Measurements from ENCODE around the gene KLHL29. TPM values are rescaled to one million over a fixed set of nuclear protein-coding genes. Genes with fewer than 3 reads are reported as not detected.

KLHL29 gene
- total RNA-seq, 1 experiment from 2014 or later: 2.6 TPM

DNA sequence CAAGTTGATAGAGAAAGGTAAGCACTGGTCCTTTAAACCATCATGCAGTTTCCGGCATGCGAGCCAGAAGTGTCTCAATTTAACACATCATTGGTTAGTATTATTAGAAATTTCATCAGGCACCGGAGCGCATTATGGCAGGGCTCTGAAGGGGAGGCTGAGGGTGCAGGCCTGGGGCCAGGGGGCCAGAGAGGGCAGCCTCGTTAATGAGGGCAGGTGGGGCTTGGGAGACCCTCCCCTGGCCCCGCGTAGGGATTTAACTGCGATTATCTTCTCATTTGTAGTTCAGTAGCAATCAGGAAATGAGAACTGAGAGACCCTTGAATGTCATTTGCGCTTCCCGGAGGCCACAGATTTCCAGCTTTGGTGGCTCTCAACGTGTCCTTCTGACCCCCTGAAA, 246.4 kb downstream of the KLHL29 start:
- no peak for ATAC-seq
- Histone ChIP-seq H4K20me1 (ENCODE audit: low read length) (no peaks in the 10 kb centered on the region), H3K36me3 (ENCODE audit: low read depth, low read length) (no peaks in the 10 kb centered on the region), H3K27me3 (ENCODE audit: low read length) (no peaks in the 10 kb centered on the region), H3K4me1 (ENCODE audit: insufficient read depth, low read length) (no peaks in the 10 kb centered on the region), H3K9ac (ENCODE audit: low read length) (no peak overlapping the region), H3K27ac (ENCODE audit: low read length) (no peak overlapping the region), H3K4me2 (ENCODE audit: low read length) (no peak overlapping the region), H3K4me3 (ENCODE audit: low read length) (no peak overlapping the region), H2AFZ (ENCODE audit: low read length) (no peak overlapping the region), H3K9me2 (replicated peaks; ENCODE audit: low read length) (no peaks in the 10 kb centered on the region), H3F3A (ENCODE audit: low read length, unreplicated experiment) (no peaks in the 10 kb centered on the region), H3K79me2 (ENCODE audit: low read length) (no peaks in the 10 kb centered on the region), H3K9me3 (ENCODE audit: low read length) (no peaks in the 10 kb centered on the region)
- ChIA-PET CTCF (no interaction called here), POLR2A (ENCODE audit: unreplicated experiment) (no interaction called here)
- TF ChIP-seq, protein P1, sequence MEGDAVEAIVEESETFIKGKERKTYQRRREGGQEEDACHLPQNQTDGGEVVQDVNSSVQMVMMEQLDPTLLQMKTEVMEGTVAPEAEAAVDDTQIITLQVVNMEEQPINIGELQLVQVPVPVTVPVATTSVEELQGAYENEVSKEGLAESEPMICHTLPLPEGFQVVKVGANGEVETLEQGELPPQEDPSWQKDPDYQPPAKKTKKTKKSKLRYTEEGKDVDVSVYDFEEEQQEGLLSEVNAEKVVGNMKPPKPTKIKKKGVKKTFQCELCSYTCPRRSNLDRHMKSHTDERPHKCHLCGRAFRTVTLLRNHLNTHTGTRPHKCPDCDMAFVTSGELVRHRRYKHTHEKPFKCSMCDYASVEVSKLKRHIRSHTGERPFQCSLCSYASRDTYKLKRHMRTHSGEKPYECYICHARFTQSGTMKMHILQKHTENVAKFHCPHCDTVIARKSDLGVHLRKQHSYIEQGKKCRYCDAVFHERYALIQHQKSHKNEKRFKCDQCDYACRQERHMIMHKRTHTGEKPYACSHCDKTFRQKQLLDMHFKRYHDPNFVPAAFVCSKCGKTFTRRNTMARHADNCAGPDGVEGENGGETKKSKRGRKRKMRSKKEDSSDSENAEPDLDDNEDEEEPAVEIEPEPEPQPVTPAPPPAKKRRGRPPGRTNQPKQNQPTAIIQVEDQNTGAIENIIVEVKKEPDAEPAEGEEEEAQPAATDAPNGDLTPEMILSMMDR (conservative IDR thresholded peaks at IDR 0.05; ENCODE audit: low read depth, low read length): no peak
- TF ChIP-seq EZH2 (IDR thresholded peaks at IDR 0.05; ENCODE audit: low read length, unreplicated experiment) (no peak), EZH2phosphoT487 (IDR thresholded peaks at IDR 0.05; ENCODE audit: borderline replicate concordance, low read length) (no peak)
- intact Hi-C loops (cut with micrococcal nuclease): no loop called here
- no peak for DNase-seq
- BruUV-seq (replicated peaks): no TSS peak

DNA sequence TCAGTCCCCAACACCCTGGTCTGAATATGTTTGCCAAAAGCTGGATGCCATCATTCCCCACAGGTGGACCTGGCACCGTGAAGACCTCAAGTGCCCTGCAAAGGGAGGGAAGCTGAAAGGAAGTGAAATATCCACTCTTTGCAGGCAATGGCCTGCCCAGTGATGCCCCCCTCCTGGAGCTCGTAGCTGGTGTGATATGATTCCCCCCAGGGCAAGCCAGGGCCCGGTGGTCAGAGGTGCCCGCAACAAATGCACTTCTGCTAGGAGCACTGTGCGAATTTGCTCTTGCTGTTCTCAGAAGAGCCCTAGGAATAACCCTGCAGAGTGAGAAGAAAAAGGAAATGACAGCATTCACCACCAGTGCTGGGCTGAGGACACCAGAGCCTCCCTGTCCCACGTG, 247.4 kb downstream of the KLHL29 start:
- H3K9me3 ChIP-seq (ENCODE audit: low read length): no peaks in the 10 kb centered on the region
- no TSS peak for BruUV-seq (replicated peaks)
- H3K36me3 ChIP-seq (ENCODE audit: low read depth, low read length): no peaks in the 10 kb centered on the region
- no peak for ATAC-seq
- DNase-seq: no peak
- H3K9ac ChIP-seq (ENCODE audit: low read length): no peak overlapping the region
- CTCF ChIA-PET: no interaction called here
- no peak overlapping the region for H3K4me2 ChIP-seq (ENCODE audit: low read length)
- TF ChIP-seq, protein P1 (conservative IDR thresholded peaks at IDR 0.05; ENCODE audit: low read depth, low read length): no peak
- no peak for TF ChIP-seq EZH2phosphoT487 (IDR thresholded peaks at IDR 0.05; ENCODE audit: borderline replicate concordance, low read length)
- no peak for TF ChIP-seq EZH2 (IDR thresholded peaks at IDR 0.05; ENCODE audit: low read length, unreplicated experiment)
- H3K4me3 ChIP-seq (ENCODE audit: low read length): no peak overlapping the region
- no peaks in the 10 kb centered on the region for H4K20me1 ChIP-seq (ENCODE audit: low read length)
- intact Hi-C loops (cut with micrococcal nuclease): no loop called here
- POLR2A ChIA-PET (ENCODE audit: unreplicated experiment): no interaction called here
- no peak overlapping the region for H3K27ac ChIP-seq (ENCODE audit: low read length)
- H3K9me2 ChIP-seq (replicated peaks; ENCODE audit: low read length): no peaks in the 10 kb centered on the region
- no peak overlapping the region for H2AFZ ChIP-seq (ENCODE audit: low read length)
- no peaks in the 10 kb centered on the region for H3K4me1 ChIP-seq (ENCODE audit: insufficient read depth, low read length)
- no peaks in the 10 kb centered on the region for H3K79me2 ChIP-seq (ENCODE audit: low read length)
- H3K27me3 ChIP-seq (ENCODE audit: low read length): no peaks in the 10 kb centered on the region
- no peaks in the 10 kb centered on the region for H3F3A ChIP-seq (ENCODE audit: low read length, unreplicated experiment)

DNA sequence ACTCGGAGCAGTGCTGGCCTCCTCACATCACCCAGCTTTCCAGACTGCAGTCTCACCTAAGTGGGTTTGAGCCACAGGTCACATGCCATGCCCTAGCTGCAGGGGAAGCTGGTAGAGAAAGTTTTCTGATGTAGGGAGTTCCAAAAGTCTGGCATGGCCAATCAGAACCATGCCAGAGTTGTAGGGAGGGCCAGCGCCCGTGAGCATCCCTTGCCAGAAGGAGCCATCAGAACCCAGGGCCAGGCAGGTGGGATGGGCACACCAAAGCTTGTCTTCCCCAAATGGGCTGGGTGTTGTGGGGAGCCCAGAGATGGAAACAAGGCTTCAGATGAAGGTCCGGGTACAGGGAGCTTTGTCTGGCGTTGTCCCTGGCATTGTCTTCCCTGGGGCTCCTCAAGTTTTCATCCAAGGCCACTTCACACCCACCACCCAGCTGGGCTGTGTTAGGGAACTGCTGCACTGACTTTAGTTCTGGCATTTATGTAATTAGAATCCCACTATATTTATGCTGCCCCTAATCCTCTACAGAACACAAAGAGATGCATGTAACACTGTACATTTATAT, 247.9 kb downstream of the KLHL29 start:
- Histone ChIP-seq H3K27me3 (ENCODE audit: low read length) (no peaks in the 10 kb centered on the region), H3K4me1 (ENCODE audit: insufficient read depth, low read length) (no peaks in the 10 kb centered on the region), H2AFZ (ENCODE audit: low read length) (no peak overlapping the region), H3K27ac (ENCODE audit: low read length) (no peak overlapping the region), H3K9ac (ENCODE audit: low read length) (no peak overlapping the region), H4K20me1 (ENCODE audit: low read length) (no peaks in the 10 kb centered on the region), H3K9me3 (ENCODE audit: low read length) (no peaks in the 10 kb centered on the region), H3K79me2 (ENCODE audit: low read length) (no peaks in the 10 kb centered on the region), H3K4me2 (ENCODE audit: low read length) (no peak overlapping the region), H3F3A (ENCODE audit: low read length, unreplicated experiment) (no peaks in the 10 kb centered on the region), H3K4me3 (ENCODE audit: low read length) (no peak overlapping the region), H3K36me3 (ENCODE audit: low read depth, low read length) (no peaks in the 10 kb centered on the region), H3K9me2 (replicated peaks; ENCODE audit: low read length) (no peaks in the 10 kb centered on the region)
- ATAC-seq (no peak), DNase-seq (no peak)
- BruUV-seq (replicated peaks): no TSS peak
- intact Hi-C loops (cut with micrococcal nuclease): no loop called here
- TF ChIP-seq EZH2 (IDR thresholded peaks at IDR 0.05; ENCODE audit: low read length, unreplicated experiment): no peak
- TF ChIP-seq EZH2phosphoT487 (IDR thresholded peaks at IDR 0.05; ENCODE audit: borderline replicate concordance, low read length): no peak
- TF ChIP-seq, protein P1 (conservative IDR thresholded peaks at IDR 0.05; ENCODE audit: low read depth, low read length): no peak
- ChIA-PET CTCF (no interaction called here), POLR2A (ENCODE audit: unreplicated experiment) (no interaction called here)
